ENCODE results near the gene KSR2. TPM values are rescaled to one million over a fixed set of nuclear protein-coding genes. Genes with fewer than 3 reads are reported as not detected.

Gene KSR2
- total and polyA plus RNA-seq, 2 of the 13 experiments (the other 11 are each of a cell fraction or from before 2014, with no cell fraction given) = 0.02 TPM; not detected in 1

- 0 out of 2 replicates have a peak, but pooled peaks have one; percentile 52 for TF ChIP-seq ZNF275 (CRISPR knock-in tag; IDR thresholded peaks at IDR 0.05; ENCODE audit: borderline replicate concordance)
- peak; percentile 79; the same call in 1 of the 2 replicates for TF ChIP-seq ZNF768 (CRISPR knock-in tag; IDR thresholded peaks at IDR 0.05)
- TF ChIP-seq RERE (CRISPR knock-in tag; IDR thresholded peaks at IDR 0.05; ENCODE audit: low read depth) = no peak
- TF ChIP-seq TARDBP (CRISPR knock-in tag; IDR thresholded peaks at IDR 0.05) = peak; percentile 67; the same call in 1 of the 2 replicates
- peak; percentile 100 for TF ChIP-seq CHD2 (IDR thresholded peaks at IDR 0.05; ENCODE audit: low read depth, low read length)
- TF ChIP-seq ZNF232 (CRISPR knock-in tag; IDR thresholded peaks at IDR 0.05; ENCODE audit: borderline replicate concordance) = peak; percentile 35; the same call in 1 of the 2 replicates
- peak; percentile 40 for TF ChIP-seq YY1 (IDR thresholded peaks at IDR 0.05; ENCODE audit: insufficient read depth, insufficient replicate concordance, low read depth, low read length)
- no peak for TF ChIP-seq AKNA (CRISPR knock-in tag; IDR thresholded peaks at IDR 0.05; ENCODE audit: borderline replicate concordance)
- no peak for TF ChIP-seq CHD4 (IDR thresholded peaks at IDR 0.05; ENCODE audit: borderline replicate concordance, low read length)
- TF ChIP-seq KMT2B (CRISPR knock-in tag; IDR thresholded peaks at IDR 0.05) = peak; percentile 87
- TF ChIP-seq ZNF225 (CRISPR knock-in tag; IDR thresholded peaks at IDR 0.05) = 0 out of 2 replicates have a peak, but pooled peaks have one; percentile 61
- TF ChIP-seq KLF11 (CRISPR knock-in tag; IDR thresholded peaks at IDR 0.05) = 0 out of 2 replicates have a peak, but pooled peaks have one; percentile 60
- no peak for TF ChIP-seq SMAD1 (CRISPR knock-in tag; IDR thresholded peaks at IDR 0.05; ENCODE audit: borderline replicate concordance, low read depth)
- peak; percentile 65; the same call in 1 of the 2 replicates for TF ChIP-seq REPIN1 (CRISPR knock-in tag; IDR thresholded peaks at IDR 0.05; ENCODE audit: borderline replicate concordance, low read depth)
These were observed 47.9 kb upstream of the KSR2 start, which contains the start of gene RFC5 (continued) for GRCh38 chr12:118016424-118017264.

All from HepG2 (cell line).